ENCODE data around the gene HINT1.

Gene HINT1

DNA sequence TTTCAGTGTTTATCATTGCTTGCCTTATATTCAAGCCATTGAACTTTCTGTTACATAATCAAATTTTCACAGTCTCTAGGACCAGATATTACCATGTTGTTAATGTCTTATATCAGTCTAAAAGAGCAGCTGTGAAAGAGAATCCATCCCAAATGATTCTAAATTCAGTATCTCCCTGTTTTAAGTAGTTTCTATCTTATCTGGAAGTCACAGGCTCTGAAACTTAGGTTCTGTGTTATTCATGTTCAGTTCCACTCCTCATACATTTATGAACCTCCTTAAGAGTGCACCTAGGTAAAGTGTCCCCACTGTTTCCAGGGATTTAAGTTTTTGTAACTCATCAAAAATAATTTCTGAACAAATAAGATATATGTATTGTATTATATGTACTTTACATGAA is 15.4 kb upstream of the HINT1 start:
- H3K27me3 ChIP-seq (ENCODE audit: control insufficient read depth in 3 of 3, insufficient read depth in 3 of 3, low read depth in 1 of 3, low read length in 3 of 3): no peaks in the 10 kb centered on the region
- no peak overlapping the region for H4K91ac ChIP-seq (ENCODE audit: low read depth, low read length, poor library complexity)
- H4K8ac ChIP-seq (ENCODE audit: low read depth, low read length): no peak overlapping the region
- no peak overlapping the region for H3K27ac ChIP-seq (replicated peaks; ENCODE audit: low read length)
- no peak overlapping the region for H2BK12ac ChIP-seq (ENCODE audit: low read length)
- no peak overlapping the region for H3K18ac ChIP-seq (ENCODE audit: low read length)
- no peak for DNase-seq (ENCODE audit: low spot score)
- no peak overlapping the region for H3K23ac ChIP-seq (ENCODE audit: low read depth, low read length, poor library complexity)
- no peak overlapping the region for H2BK120ac ChIP-seq (ENCODE audit: low read depth, low read length)
- peaks cover 0 to 5% of the 10 kb centered on the region in 2 donors for H3K36me3 ChIP-seq (replicated peaks in 1 of 2; ENCODE audit: control insufficient read depth in 2 of 2, insufficient read depth in 2 of 2, low read length in 2 of 2)
- H3K4ac ChIP-seq (ENCODE audit: low read length): no peak overlapping the region
- no peak overlapping the region for H2AFZ ChIP-seq (ENCODE audit: low read length)
- no peak overlapping the region for H3K14ac ChIP-seq (ENCODE audit: low read length)
- H3K4me2 ChIP-seq (ENCODE audit: insufficient read depth, low read length, poor library complexity, severe bottlenecking): no peak overlapping the region
- no peak overlapping the region for H3K9ac ChIP-seq (ENCODE audit: low read depth, low read length, poor library complexity)
- H3K4me1 ChIP-seq (ENCODE audit: control insufficient read depth in 2 of 2, insufficient read depth in 1 of 2, low read depth in 1 of 2, low read length in 2 of 2): no peaks in the 10 kb centered on the region
- H3K9me3 ChIP-seq (replicated peaks in 1 of 2; ENCODE audit: control insufficient read depth in 2 of 2, insufficient read depth in 1 of 2, low read depth in 1 of 2, low read length in 2 of 2): no peaks in the 10 kb centered on the region
- H2BK5ac ChIP-seq (ENCODE audit: low read length): no peak overlapping the region
- H3K79me1 ChIP-seq (ENCODE audit: low read depth, low read length): no peaks in the 10 kb centered on the region
- H2BK15ac ChIP-seq (ENCODE audit: low read length): no peak overlapping the region
- no peak overlapping the region for H3K4me3 ChIP-seq (ENCODE audit: low read length in 2 of 2)
- H2AK5ac ChIP-seq (ENCODE audit: low read depth, low read length): no peak overlapping the region

DNA sequence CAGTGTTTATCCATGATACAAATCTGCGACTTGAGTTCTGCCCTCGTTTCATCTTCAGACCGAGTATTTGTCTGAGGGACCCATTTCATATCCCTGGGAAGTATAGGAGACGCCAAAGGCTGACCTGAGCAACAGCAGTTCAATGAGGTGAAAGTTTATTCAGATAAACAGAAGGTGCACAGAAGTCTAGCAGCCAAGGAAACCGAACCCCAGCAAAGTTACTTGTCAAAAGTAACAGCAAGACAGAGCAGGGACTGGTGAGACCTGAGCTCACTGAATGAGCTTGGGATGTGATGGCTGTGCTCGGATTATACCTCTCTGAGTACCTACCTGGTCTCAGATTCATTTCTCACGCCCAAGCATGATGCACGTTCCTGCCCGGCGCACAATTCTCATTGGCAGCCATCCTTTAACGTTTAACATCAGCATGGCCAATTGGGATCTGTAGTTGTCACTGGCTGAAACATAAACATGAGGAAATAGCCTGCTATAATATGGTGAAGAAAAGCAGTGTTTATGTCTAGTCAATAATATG is 6.3 kb upstream of the HINT1 start:
- no peak overlapping the region for H2BK15ac ChIP-seq (ENCODE audit: low read length)
- H3K27me3 ChIP-seq (ENCODE audit: control insufficient read depth in 3 of 3, insufficient read depth in 3 of 3, low read depth in 1 of 3, low read length in 3 of 3): no peaks in the 10 kb centered on the region
- H2AK5ac ChIP-seq (ENCODE audit: low read depth, low read length): no peak overlapping the region
- H3K9me3 ChIP-seq (replicated peaks in 1 of 2; ENCODE audit: control insufficient read depth in 2 of 2, insufficient read depth in 1 of 2, low read depth in 1 of 2, low read length in 2 of 2): no peaks in the 10 kb centered on the region
- H3K14ac ChIP-seq (ENCODE audit: low read length): no peak overlapping the region
- no peak overlapping the region for H3K4ac ChIP-seq (ENCODE audit: low read length)
- no peak overlapping the region for H3K18ac ChIP-seq (ENCODE audit: low read length)
- peak overlapping the region; percentile 87 for H3K9ac ChIP-seq (ENCODE audit: low read depth, low read length, poor library complexity)
- no peak overlapping the region for H2BK5ac ChIP-seq (ENCODE audit: low read length)
- no CpG with 5 or more reads among the region's 11 CpGs for WGBS, 2 donors (ENCODE audit: extremely low coverage in 2 of 2, insufficient read length in 2 of 2, insufficient replicate concordance in 1 of 2)
- H3K27ac ChIP-seq (replicated peaks; ENCODE audit: low read length): no peak overlapping the region
- peak overlapping the region; percentile 59 for H3K4me2 ChIP-seq (ENCODE audit: insufficient read depth, low read length, poor library complexity, severe bottlenecking)
- H2BK12ac ChIP-seq (ENCODE audit: low read length): no peak overlapping the region
- H3K4me3 ChIP-seq (ENCODE audit: low read length in 2 of 2): peak overlapping the region; percentile 69 to 87
- no peaks in the 10 kb centered on the region for H3K36me3 ChIP-seq (replicated peaks in 1 of 2; ENCODE audit: control insufficient read depth in 2 of 2, insufficient read depth in 2 of 2, low read length in 2 of 2)
- H4K8ac ChIP-seq (ENCODE audit: low read depth, low read length): no peak overlapping the region
- peak overlapping the region; percentile 88 for H2AFZ ChIP-seq (ENCODE audit: low read length)
- H3K79me1 ChIP-seq (ENCODE audit: low read depth, low read length): peaks cover 3% of the 10 kb centered on the region
- no peak overlapping the region for H4K91ac ChIP-seq (ENCODE audit: low read depth, low read length, poor library complexity)
- peaks cover 3 to 7% of the 10 kb centered on the region in 2 donors for H3K4me1 ChIP-seq (ENCODE audit: control insufficient read depth in 2 of 2, insufficient read depth in 1 of 2, low read depth in 1 of 2, low read length in 2 of 2)
- H3K23ac ChIP-seq (ENCODE audit: low read depth, low read length, poor library complexity): no peak overlapping the region
- H2BK120ac ChIP-seq (ENCODE audit: low read depth, low read length): no peak overlapping the region
- no peak for DNase-seq (ENCODE audit: low spot score)

- Histone ChIP-seq H2BK15ac (ENCODE audit: low read length) (no peak within 1 kb of the TSS), H2BK120ac (ENCODE audit: low read depth, low read length) (no peak within 1 kb of the TSS), H3K27ac (replicated peaks; ENCODE audit: low read length) (no peak within 1 kb of the TSS), H2BK12ac (ENCODE audit: low read length) (no peak within 1 kb of the TSS), H3K4me3 (ENCODE audit: low read length in 2 of 2) (peak within 1 kb of the TSS; percentile 69 to 87), H3K4ac (ENCODE audit: low read length) (no peak within 1 kb of the TSS), H3K27me3 (ENCODE audit: control insufficient read depth in 3 of 3, insufficient read depth in 3 of 3, low read depth in 1 of 3, low read length in 3 of 3) (no peaks in the 10 kb centered on the region), H3K4me2 (ENCODE audit: insufficient read depth, low read length, poor library complexity, severe bottlenecking) (peak within 1 kb of the TSS; percentile 59), H2AFZ (ENCODE audit: low read length) (peak within 1 kb of the TSS; percentile 88), H2AK5ac (ENCODE audit: low read depth, low read length) (no peak within 1 kb of the TSS), H2BK5ac (ENCODE audit: low read length) (no peak within 1 kb of the TSS), H3K36me3 (replicated peaks in 1 of 2; ENCODE audit: control insufficient read depth in 2 of 2, insufficient read depth in 2 of 2, low read length in 2 of 2) (no peaks in the 10 kb centered on the region), H4K91ac (ENCODE audit: low read depth, low read length, poor library complexity) (no peak within 1 kb of the TSS), H3K9ac (ENCODE audit: low read depth, low read length, poor library complexity) (peak within 1 kb of the TSS; percentile 87), H3K79me1 (ENCODE audit: low read depth, low read length) (peaks cover 3% of the 10 kb centered on the region), H3K4me1 (ENCODE audit: control insufficient read depth in 2 of 2, insufficient read depth in 1 of 2, low read depth in 1 of 2, low read length in 2 of 2) (peaks cover 3 to 7% of the 10 kb centered on the region in 2 donors), H4K8ac (ENCODE audit: low read depth, low read length) (no peak within 1 kb of the TSS), H3K9me3 (replicated peaks in 1 of 2; ENCODE audit: control insufficient read depth in 2 of 2, insufficient read depth in 1 of 2, low read depth in 1 of 2, low read length in 2 of 2) (no peaks in the 10 kb centered on the region), H3K14ac (ENCODE audit: low read length) (no peak within 1 kb of the TSS), H3K23ac (ENCODE audit: low read depth, low read length, poor library complexity) (no peak within 1 kb of the TSS), H3K18ac (ENCODE audit: low read length) (no peak within 1 kb of the TSS)
- WGBS, 2 donors (ENCODE audit: extremely low coverage in 2 of 2, insufficient read length in 2 of 2, insufficient replicate concordance in 1 of 2): no CpG with 5 or more reads among the region's 42 CpGs
- peak; percentile 99 for DNase-seq (ENCODE audit: low spot score)
These were observed 5.7 kb upstream of the HINT1 start, which contains the start of gene LYRM7 for GRCh38 chr5:131170540-131171275. Gene LYRM7, plus strand, starts transcription at chr5:131170944. Its CDS starts 77 bp downstream, at chr5:131171021.

GRCh38 chr5:131169810-131170539 is 4.9 kb upstream of the HINT1 start:
- Histone ChIP-seq H2BK5ac (ENCODE audit: low read length) (no peak overlapping the region), H2AK5ac (ENCODE audit: low read depth, low read length) (no peak overlapping the region), H2BK15ac (ENCODE audit: low read length) (no peak overlapping the region), H3K27ac (replicated peaks; ENCODE audit: low read length) (no peak overlapping the region), H3K4ac (ENCODE audit: low read length) (no peak overlapping the region), H2BK12ac (ENCODE audit: low read length) (no peak overlapping the region), H3K36me3 (replicated peaks in 1 of 2; ENCODE audit: control insufficient read depth in 2 of 2, insufficient read depth in 2 of 2, low read length in 2 of 2) (no peaks in the 10 kb centered on the region), H3K4me1 (ENCODE audit: control insufficient read depth in 2 of 2, insufficient read depth in 1 of 2, low read depth in 1 of 2, low read length in 2 of 2) (peaks cover 3 to 7% of the 10 kb centered on the region in 2 donors), H3K14ac (ENCODE audit: low read length) (no peak overlapping the region), H4K91ac (ENCODE audit: low read depth, low read length, poor library complexity) (no peak overlapping the region), H3K23ac (ENCODE audit: low read depth, low read length, poor library complexity) (no peak overlapping the region), H3K9ac (ENCODE audit: low read depth, low read length, poor library complexity) (no peak overlapping the region), H3K79me1 (ENCODE audit: low read depth, low read length) (peaks cover 3% of the 10 kb centered on the region), H3K9me3 (replicated peaks in 1 of 2; ENCODE audit: control insufficient read depth in 2 of 2, insufficient read depth in 1 of 2, low read depth in 1 of 2, low read length in 2 of 2) (no peaks in the 10 kb centered on the region), H3K4me3 (ENCODE audit: low read length in 2 of 2) (peak overlapping the region; percentile 69 to 78), H4K8ac (ENCODE audit: low read depth, low read length) (no peak overlapping the region), H2BK120ac (ENCODE audit: low read depth, low read length) (no peak overlapping the region), H3K27me3 (ENCODE audit: control insufficient read depth in 3 of 3, insufficient read depth in 3 of 3, low read depth in 1 of 3, low read length in 3 of 3) (no peaks in the 10 kb centered on the region), H3K4me2 (ENCODE audit: insufficient read depth, low read length, poor library complexity, severe bottlenecking) (peak overlapping the region; percentile 59), H2AFZ (ENCODE audit: low read length) (peak overlapping the region; percentile 74), H3K18ac (ENCODE audit: low read length) (no peak overlapping the region)
- DNase-seq (ENCODE audit: low spot score): no peak
- WGBS, 2 donors (ENCODE audit: extremely low coverage in 2 of 2, insufficient read length in 2 of 2, insufficient replicate concordance in 1 of 2): no CpG with 5 or more reads among the region's 16 CpGs
